ENCODE data around the gene FAM131C.

DNA sequence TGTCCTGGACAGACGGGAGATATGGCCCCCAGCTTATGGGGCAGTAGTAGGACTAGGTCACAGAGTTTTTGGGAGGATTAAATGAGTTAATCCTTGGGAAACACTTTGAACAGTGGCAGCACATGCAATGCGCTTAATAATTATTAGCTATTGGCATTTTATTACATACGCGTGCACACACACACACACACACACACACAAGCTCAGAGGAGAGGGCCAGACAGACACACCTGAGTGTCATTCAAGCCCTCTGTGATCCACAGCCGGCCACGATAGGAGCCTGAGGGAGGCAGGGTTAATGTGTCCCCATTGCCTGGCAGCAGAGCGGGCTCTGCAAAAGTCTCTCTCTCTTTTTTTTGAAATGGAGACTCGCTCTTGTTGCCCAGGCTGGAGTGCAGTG lies 44.5 kb upstream of the FAM131C start:
- TF ChIP-seq POLR2AphosphoS5 (IDR thresholded peaks at IDR 0.05; ENCODE audit: low read depth): no peak
- TF ChIP-seq, protein P1, sequence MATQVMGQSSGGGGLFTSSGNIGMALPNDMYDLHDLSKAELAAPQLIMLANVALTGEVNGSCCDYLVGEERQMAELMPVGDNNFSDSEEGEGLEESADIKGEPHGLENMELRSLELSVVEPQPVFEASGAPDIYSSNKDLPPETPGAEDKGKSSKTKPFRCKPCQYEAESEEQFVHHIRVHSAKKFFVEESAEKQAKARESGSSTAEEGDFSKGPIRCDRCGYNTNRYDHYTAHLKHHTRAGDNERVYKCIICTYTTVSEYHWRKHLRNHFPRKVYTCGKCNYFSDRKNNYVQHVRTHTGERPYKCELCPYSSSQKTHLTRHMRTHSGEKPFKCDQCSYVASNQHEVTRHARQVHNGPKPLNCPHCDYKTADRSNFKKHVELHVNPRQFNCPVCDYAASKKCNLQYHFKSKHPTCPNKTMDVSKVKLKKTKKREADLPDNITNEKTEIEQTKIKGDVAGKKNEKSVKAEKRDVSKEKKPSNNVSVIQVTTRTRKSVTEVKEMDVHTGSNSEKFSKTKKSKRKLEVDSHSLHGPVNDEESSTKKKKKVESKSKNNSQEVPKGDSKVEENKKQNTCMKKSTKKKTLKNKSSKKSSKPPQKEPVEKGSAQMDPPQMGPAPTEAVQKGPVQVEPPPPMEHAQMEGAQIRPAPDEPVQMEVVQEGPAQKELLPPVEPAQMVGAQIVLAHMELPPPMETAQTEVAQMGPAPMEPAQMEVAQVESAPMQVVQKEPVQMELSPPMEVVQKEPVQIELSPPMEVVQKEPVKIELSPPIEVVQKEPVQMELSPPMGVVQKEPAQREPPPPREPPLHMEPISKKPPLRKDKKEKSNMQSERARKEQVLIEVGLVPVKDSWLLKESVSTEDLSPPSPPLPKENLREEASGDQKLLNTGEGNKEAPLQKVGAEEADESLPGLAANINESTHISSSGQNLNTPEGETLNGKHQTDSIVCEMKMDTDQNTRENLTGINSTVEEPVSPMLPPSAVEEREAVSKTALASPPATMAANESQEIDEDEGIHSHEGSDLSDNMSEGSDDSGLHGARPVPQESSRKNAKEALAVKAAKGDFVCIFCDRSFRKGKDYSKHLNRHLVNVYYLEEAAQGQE (IDR thresholded peaks at IDR 0.05; ENCODE audit: insufficient replicate concordance, low read depth): no peak
- TF ChIP-seq, protein P2, sequence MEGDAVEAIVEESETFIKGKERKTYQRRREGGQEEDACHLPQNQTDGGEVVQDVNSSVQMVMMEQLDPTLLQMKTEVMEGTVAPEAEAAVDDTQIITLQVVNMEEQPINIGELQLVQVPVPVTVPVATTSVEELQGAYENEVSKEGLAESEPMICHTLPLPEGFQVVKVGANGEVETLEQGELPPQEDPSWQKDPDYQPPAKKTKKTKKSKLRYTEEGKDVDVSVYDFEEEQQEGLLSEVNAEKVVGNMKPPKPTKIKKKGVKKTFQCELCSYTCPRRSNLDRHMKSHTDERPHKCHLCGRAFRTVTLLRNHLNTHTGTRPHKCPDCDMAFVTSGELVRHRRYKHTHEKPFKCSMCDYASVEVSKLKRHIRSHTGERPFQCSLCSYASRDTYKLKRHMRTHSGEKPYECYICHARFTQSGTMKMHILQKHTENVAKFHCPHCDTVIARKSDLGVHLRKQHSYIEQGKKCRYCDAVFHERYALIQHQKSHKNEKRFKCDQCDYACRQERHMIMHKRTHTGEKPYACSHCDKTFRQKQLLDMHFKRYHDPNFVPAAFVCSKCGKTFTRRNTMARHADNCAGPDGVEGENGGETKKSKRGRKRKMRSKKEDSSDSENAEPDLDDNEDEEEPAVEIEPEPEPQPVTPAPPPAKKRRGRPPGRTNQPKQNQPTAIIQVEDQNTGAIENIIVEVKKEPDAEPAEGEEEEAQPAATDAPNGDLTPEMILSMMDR (IDR thresholded peaks at IDR 0.05; ENCODE audit: insufficient read depth, low read length): no peak
- no peak for TF ChIP-seq SPI1 (IDR thresholded peaks at IDR 0.05; ENCODE audit: borderline replicate concordance, low read depth)
- TF ChIP-seq GABPA (IDR thresholded peaks at IDR 0.05; ENCODE audit: low read depth): no peak
